KMS-11 (cell line): ENCODE results near the gene CHTF18.

Experiments
- H2AFZ ChIP-seq: fragments of 200-600 bp; sonication (generic); 2 replicates; pipeline ENCODE4 v1.6.1; 2016; ENCODE audit warnings: antibody characterized with exemption, mixed run types, low read depth
- H3K27ac ChIP-seq: fragments of 200-600 bp; sonication (generic); 2 replicates; pipeline ENCODE4 v1.6.1; 2016; ENCODE audit warnings: mild to moderate bottlenecking, mixed run types
- H3K27me3 ChIP-seq: fragments of 200-600 bp; sonication (generic); 2 replicates; pipeline ENCODE4 v1.6.1; 2017; ENCODE audit warnings: mild to moderate bottlenecking, low read depth, mixed run types, moderate library complexity; ENCODE audit not compliant: insufficient read depth
- H3K36me3 ChIP-seq: fragments of 200-600 bp; sonication (generic); 2 replicates; pipeline ENCODE4 v1.6.1; 2017; ENCODE audit warnings: mild to moderate bottlenecking, mixed run types; ENCODE audit not compliant: insufficient read depth
- H3K4me1 ChIP-seq: fragments of 200-600 bp; sonication (generic); 2 replicates; pipeline ENCODE4 v1.6.1; 2016; ENCODE audit warnings: mild to moderate bottlenecking, low read depth, mixed run types; ENCODE audit not compliant: poor library complexity, severe bottlenecking
- H3K4me2 ChIP-seq: fragments of 200-600 bp; sonication (generic); 2 replicates; pipeline ENCODE4 v1.7.0; 2016; ENCODE audit warnings: mild to moderate bottlenecking, mixed run types
- H3K4me3 ChIP-seq: fragments of 200-600 bp; sonication (generic); IDR thresholded peaks from 2 replicates; pipeline ENCODE4 v1.6.1; 2017; ENCODE audit warnings: low read depth, low read length, mixed read lengths; ENCODE audit not compliant: insufficient read depth
- H3K79me2 ChIP-seq: fragments of 200-600 bp; sonication (generic); 2 replicates; pipeline ENCODE4 v1.6.1; 2016; ENCODE audit warnings: low read depth, mixed run types; ENCODE audit not compliant: insufficient read depth
- H3K9ac ChIP-seq: fragments of 200-600 bp; sonication (generic); 2 replicates; pipeline ENCODE4 v1.6.1; 2016; ENCODE audit warnings: mild to moderate bottlenecking, mixed run types
- H4K20me1 ChIP-seq: fragments of 200-600 bp; sonication (generic); 2 replicates; pipeline ENCODE4 v1.6.1; 2016; ENCODE audit warnings: mild to moderate bottlenecking, mixed run types; ENCODE audit not compliant: insufficient read depth
- TF ChIP-seq, protein P1 (sequence below): fragments of 200-600 bp; sonication (generic); conservative IDR thresholded peaks from 2 replicates; pipeline ENCODE4 v1.6.1; 2017; ENCODE audit warnings: low read depth, mild to moderate bottlenecking, antibody characterized with exemption, low read length, moderate library complexity, mixed read lengths

CHTF18 gene

DNA sequence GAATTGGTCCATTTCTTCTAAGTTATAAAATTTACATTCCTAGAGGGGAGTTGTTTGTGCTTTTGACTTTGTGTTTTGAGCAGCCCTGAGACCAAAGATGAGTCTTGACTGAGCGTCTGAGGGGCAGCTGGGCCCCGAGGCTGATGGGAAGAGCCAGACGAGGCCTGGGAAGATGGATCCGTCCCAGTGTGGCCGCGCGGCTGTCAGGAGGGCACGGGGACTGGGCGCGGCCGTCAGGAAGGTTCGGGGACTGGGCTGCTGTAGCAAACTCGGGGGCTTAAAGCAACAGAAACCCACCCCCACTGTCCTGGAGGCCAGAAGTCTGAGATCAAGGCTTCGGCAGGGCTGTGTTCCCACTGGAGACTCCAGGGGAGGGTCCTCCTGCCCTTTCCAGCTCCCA lies 50.3 kb downstream of the CHTF18 start:
- Histone ChIP-seq H3K79me2 (no peaks in the 10 kb centered on the region), H2AFZ (no peak overlapping the region), H3K4me3 (no peak overlapping the region), H3K4me2 (no peak overlapping the region), H4K20me1 (no peaks in the 10 kb centered on the region), H3K36me3 (no peaks in the 10 kb centered on the region), H3K4me1 (no peaks in the 10 kb centered on the region), H3K27ac (no peak overlapping the region), H3K27me3 (peaks cover 86% of the 10 kb centered on the region), H3K9ac (no peak overlapping the region)
- TF ChIP-seq, protein P1, sequence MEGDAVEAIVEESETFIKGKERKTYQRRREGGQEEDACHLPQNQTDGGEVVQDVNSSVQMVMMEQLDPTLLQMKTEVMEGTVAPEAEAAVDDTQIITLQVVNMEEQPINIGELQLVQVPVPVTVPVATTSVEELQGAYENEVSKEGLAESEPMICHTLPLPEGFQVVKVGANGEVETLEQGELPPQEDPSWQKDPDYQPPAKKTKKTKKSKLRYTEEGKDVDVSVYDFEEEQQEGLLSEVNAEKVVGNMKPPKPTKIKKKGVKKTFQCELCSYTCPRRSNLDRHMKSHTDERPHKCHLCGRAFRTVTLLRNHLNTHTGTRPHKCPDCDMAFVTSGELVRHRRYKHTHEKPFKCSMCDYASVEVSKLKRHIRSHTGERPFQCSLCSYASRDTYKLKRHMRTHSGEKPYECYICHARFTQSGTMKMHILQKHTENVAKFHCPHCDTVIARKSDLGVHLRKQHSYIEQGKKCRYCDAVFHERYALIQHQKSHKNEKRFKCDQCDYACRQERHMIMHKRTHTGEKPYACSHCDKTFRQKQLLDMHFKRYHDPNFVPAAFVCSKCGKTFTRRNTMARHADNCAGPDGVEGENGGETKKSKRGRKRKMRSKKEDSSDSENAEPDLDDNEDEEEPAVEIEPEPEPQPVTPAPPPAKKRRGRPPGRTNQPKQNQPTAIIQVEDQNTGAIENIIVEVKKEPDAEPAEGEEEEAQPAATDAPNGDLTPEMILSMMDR, result no peak

DNA sequence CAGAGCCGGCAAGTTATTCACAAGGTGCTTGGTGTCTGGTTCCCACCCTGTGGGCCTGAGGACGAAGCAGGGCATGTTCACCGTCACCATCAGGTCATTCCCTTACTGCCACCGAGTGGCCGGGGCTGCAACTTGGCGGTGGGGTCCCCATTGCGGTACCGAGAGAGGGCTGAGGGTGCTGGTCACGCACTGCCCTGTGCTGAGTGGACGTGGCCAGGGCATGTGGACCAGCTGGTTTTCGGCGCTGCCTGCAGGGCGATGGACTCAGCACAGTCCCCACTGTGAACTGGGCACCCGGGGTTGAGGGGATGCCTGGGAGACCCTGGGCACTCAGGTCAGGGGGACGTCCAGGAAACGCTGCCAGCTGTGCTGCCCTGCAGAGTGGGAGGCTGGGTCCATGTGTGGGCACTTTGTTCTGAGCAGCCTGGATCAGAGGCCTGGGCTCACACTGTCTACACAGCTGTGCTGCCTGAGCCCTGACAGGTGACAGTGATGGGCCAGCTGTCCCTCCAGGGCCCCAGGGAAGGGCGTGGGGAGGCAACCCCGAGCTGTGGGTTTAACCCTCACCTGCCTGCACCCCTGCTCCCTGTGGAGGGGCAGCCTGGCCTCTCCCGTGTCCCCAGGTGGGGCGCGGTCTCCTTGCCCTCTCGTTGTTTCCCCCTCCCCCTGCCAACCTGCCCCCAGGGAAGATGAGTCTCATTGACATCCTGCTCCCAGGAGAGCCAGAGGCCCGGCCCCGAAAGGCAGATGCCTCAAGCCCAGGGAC lies 51.4 kb downstream of the CHTF18 start:
- H3K36me3 ChIP-seq, result no peaks in the 10 kb centered on the region
- H3K27ac ChIP-seq, result no peak overlapping the region
- TF ChIP-seq, protein P1, result no peak
- no peak overlapping the region for H3K4me3 ChIP-seq
- H3K4me2 ChIP-seq, result no peak overlapping the region
- no peaks in the 10 kb centered on the region for H3K4me1 ChIP-seq
- no peak overlapping the region for H3K9ac ChIP-seq
- H4K20me1 ChIP-seq, result no peaks in the 10 kb centered on the region
- no peaks in the 10 kb centered on the region for H3K79me2 ChIP-seq
- H3K27me3 ChIP-seq, result peaks cover 84% of the 10 kb centered on the region
- no peak overlapping the region for H2AFZ ChIP-seq

DNA sequence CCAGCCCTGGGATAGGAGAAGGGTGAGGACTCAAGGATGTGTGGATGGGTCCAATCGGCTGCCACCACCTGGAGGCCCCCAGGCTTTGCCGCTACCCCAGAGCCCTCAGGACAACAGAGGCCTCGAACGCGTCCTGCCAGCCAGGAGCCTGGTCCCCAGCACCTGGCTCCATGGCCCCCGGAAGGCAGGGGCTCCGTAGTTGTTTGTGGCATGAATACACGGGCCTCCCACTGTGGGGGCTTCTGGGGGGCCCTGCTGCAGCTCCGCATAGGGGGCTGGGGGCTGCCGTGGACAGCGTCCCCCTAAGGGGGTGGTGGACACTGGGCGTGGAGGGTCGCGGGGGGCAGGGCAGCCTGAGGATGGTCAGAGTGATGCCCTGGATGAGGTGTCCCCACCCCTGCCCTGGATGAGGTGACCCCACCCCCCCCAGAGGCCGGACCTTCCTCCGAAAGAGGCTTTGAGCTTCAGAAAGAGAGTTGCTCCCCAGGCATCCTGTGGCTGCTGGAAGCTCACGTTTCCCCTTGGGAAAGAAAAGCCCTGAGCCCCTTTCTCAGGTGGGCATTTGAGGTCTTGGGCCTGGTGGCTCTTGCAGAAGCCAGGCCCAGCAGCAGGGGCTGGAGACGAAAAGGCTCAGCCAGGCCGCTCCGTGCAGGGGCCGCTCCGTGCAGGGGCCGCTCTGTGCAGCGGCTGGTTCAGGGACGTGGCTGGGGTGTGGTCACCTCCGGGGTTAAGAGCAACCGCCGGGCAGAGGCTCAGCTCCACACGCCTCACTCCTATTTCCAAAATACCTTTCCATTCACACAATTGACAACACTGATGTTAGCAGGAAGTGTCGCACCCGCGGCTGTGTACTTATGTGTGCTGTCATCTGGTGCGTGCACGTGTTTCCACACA lies 52.4 kb downstream of the CHTF18 start:
- Histone ChIP-seq H3K79me2 (no peaks in the 10 kb centered on the region), H3K36me3 (no peaks in the 10 kb centered on the region), H3K4me2 (no peak overlapping the region), H3K9ac (no peak overlapping the region), H4K20me1 (no peaks in the 10 kb centered on the region), H2AFZ (no peak overlapping the region), H3K27me3 (peaks cover 83% of the 10 kb centered on the region), H3K27ac (no peak overlapping the region), H3K4me1 (no peaks in the 10 kb centered on the region), H3K4me3 (no peak overlapping the region)
- TF ChIP-seq, protein P1, result no peak

DNA sequence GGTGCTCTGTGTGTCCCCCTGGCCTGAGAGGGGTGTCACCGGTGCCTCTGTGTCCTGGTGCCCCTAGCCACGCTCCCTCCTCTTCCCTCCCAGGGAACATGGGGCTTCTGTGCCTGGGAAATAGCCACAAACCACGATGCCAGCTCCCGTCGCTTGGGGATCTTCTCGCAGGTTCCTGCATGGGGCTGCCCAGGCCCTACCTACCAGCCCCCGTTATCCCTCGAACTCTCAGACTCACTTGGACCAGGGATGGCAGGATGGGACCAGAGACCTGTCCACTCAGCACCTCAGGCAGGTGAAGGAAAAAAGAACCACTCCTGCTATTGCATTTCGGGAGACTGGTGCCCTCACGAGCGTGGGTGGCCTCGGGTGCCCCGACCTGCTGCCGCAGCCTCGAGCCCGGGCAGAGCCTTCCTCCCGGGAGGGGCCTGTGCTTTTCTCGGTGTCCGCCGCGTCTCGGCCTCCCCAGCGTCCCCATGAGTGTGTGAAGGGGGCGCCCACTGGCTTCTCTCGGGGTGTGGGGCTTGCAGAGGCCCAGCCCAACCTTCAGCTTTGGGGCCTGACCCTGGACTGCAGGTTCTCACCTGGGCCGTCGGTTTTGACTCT lies 53.1 kb downstream of the CHTF18 start:
- no peaks in the 10 kb centered on the region for H4K20me1 ChIP-seq
- TF ChIP-seq, protein P1, result no peak
- no peak overlapping the region for H3K4me2 ChIP-seq
- no peak overlapping the region for H3K9ac ChIP-seq
- H3K27ac ChIP-seq, result no peak overlapping the region
- H3K27me3 ChIP-seq, result peaks cover 81% of the 10 kb centered on the region
- no peaks in the 10 kb centered on the region for H3K79me2 ChIP-seq
- H3K4me3 ChIP-seq, result no peak overlapping the region
- no peak overlapping the region for H2AFZ ChIP-seq
- no peaks in the 10 kb centered on the region for H3K4me1 ChIP-seq
- no peaks in the 10 kb centered on the region for H3K36me3 ChIP-seq
